ENCODE measurements around the gene NPLOC4. TPM values are rescaled to one million over a fixed set of nuclear protein-coding genes. Genes with fewer than 3 reads are reported as not detected.
A peak's percentile ranks its signal among the peaks of the same experiment; 100 is the strongest.

The NPLOC4 gene
- total RNA-seq, 1 experiment from 2014 or later = 208 TPM

GRCh38 chr17:81537343-81537855 lies 99.5 kb downstream of the NPLOC4 start:
- peak in 1 of 2 experiments; percentile 42 for DNase-seq
- Histone ChIP-seq H3K27me3 (ENCODE audit: insufficient read depth, low read depth) (no peaks in the 10 kb centered on the region), H3K27ac (no peak overlapping the region), H2AFZ (no peak overlapping the region), H3K36me3 (ENCODE audit: low read depth) (no peaks in the 10 kb centered on the region), H3F3A (ENCODE audit: insufficient read depth, low read depth) (no peaks in the 10 kb centered on the region), H3K79me2 (ENCODE audit: low read depth) (no peaks in the 10 kb centered on the region), H3K4me1 (replicated peaks; ENCODE audit: insufficient read depth) (no peaks in the 10 kb centered on the region), H3K4me3 (no peak overlapping the region), H3K9me2 (ENCODE audit: insufficient read depth) (no peaks in the 10 kb centered on the region), H4K20me1 (ENCODE audit: insufficient read depth) (no peaks in the 10 kb centered on the region), H3K9me3 (ENCODE audit: insufficient read depth, low read depth) (no peaks in the 10 kb centered on the region), H3K4me2 (no peak overlapping the region)
- ChIA-PET CTCF (no interaction called here), POLR2A (ENCODE audit: unreplicated experiment) (no interaction called here)
- intact Hi-C loops (cut with micrococcal nuclease; ENCODE audit: unreplicated experiment) = no loop called here
- no peak for TF ChIP-seq EZH2 (IDR thresholded peaks at IDR 0.05; ENCODE audit: low read depth)
- TF ChIP-seq CTCF (conservative IDR thresholded peaks at IDR 0.05) = peak; percentile 56
- no TSS peak for BruUV-seq (replicated peaks)

- Histone ChIP-seq H3K4me2 (no peak overlapping the region), H2AFZ (no peak overlapping the region), H3K79me2 (ENCODE audit: low read depth) (no peaks in the 10 kb centered on the region), H3K27me3 (ENCODE audit: insufficient read depth, low read depth) (no peaks in the 10 kb centered on the region), H3K27ac (no peak overlapping the region), H3F3A (ENCODE audit: insufficient read depth, low read depth) (no peaks in the 10 kb centered on the region), H3K4me1 (replicated peaks; ENCODE audit: insufficient read depth) (no peaks in the 10 kb centered on the region), H3K9me2 (ENCODE audit: insufficient read depth) (no peaks in the 10 kb centered on the region), H3K9me3 (ENCODE audit: insufficient read depth, low read depth) (no peaks in the 10 kb centered on the region), H4K20me1 (ENCODE audit: insufficient read depth) (no peaks in the 10 kb centered on the region), H3K36me3 (ENCODE audit: low read depth) (no peaks in the 10 kb centered on the region), H3K4me3 (no peak overlapping the region)
- DNase-seq = no peak
- ChIA-PET POLR2A (ENCODE audit: unreplicated experiment) (no interaction called here), CTCF (interaction anchor here (0.7 kb wide), 1 partner anchor 434 kb away, joined by 13 read pairs; no protein-coding TSS in a partner anchor)
- TF ChIP-seq CTCF (conservative IDR thresholded peaks at IDR 0.05) (no peak), EZH2 (IDR thresholded peaks at IDR 0.05; ENCODE audit: low read depth) (no peak)
- intact Hi-C loops (cut with micrococcal nuclease; ENCODE audit: unreplicated experiment) = no loop called here
- no TSS peak for BruUV-seq (replicated peaks)
Observed at GRCh38 chr17:81536299-81537290, 100.3 kb downstream of the NPLOC4 start.

GRCh38 chr17:81535480-81536298 lies 101.2 kb downstream of the NPLOC4 start:
- Histone ChIP-seq H3K27ac (no peak overlapping the region), H3K4me3 (no peak overlapping the region), H4K20me1 (ENCODE audit: insufficient read depth) (no peaks in the 10 kb centered on the region), H3K9me2 (ENCODE audit: insufficient read depth) (no peaks in the 10 kb centered on the region), H3K4me2 (no peak overlapping the region), H3K36me3 (ENCODE audit: low read depth) (no peaks in the 10 kb centered on the region), H3K4me1 (replicated peaks; ENCODE audit: insufficient read depth) (no peaks in the 10 kb centered on the region), H3K27me3 (ENCODE audit: insufficient read depth, low read depth) (no peaks in the 10 kb centered on the region), H3F3A (ENCODE audit: insufficient read depth, low read depth) (no peaks in the 10 kb centered on the region), H2AFZ (no peak overlapping the region), H3K9me3 (ENCODE audit: insufficient read depth, low read depth) (no peaks in the 10 kb centered on the region), H3K79me2 (ENCODE audit: low read depth) (no peaks in the 10 kb centered on the region)
- no peak for DNase-seq
- TF ChIP-seq CTCF (conservative IDR thresholded peaks at IDR 0.05) (no peak), EZH2 (IDR thresholded peaks at IDR 0.05; ENCODE audit: low read depth) (no peak)
- no TSS peak for BruUV-seq (replicated peaks)
- ChIA-PET CTCF (interaction anchor here (0.7 kb wide), 1 partner anchor 433 kb away, joined by 13 read pairs; no protein-coding TSS in a partner anchor), POLR2A (ENCODE audit: unreplicated experiment) (no interaction called here)
- intact Hi-C loops (cut with micrococcal nuclease; ENCODE audit: unreplicated experiment) = no loop called here
